NCI-H2227 (cell line): ENCODE results near the gene TRDN.

Source experiments
- DNase-seq: peaks from one replicate; lab custom pipeline; 2025; ENCODE audit not compliant: unreplicated experiment; lab: John Stamatoyannopoulos, UW

The TRDN gene

DNA sequence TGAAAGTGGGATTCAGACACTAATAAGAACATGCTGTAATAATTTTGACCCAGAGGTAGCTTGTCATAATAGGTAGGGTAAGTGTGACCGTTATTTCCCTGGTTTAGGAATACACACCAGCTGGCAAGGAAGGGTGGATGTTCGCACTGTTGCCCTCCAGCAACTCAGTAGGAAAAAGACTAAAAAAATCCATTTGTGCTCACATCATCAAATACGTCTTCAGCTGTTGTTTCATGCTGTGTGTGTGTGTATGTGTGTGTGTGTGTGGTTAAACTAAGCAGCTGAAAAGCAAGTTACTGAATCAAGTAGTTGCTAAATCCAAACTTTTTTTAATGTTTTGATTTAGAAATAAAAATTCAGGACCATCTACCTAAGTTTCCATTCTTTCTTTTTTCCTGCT, 218.7 kb downstream of the TRDN start:
- peak; percentile 18 for DNase-seq

DNA sequence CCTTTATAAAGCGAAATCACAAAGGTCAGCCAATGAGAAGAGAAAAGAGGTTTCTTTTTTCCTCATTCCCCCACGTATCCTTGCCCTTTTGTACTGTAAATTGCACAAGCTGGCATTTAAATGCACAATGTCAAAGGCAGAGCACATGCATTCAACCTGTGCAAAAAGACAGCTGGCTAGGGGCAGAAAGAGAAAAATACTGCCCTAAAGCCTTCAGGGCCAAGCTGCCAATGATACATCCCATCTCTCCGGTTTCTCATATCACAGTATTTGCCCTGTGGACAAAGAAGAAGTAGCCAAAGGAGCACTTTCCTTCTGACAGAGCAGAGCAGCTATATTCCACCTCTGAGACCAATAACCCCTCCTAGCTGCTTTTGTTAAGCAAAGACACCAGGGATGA, 219.2 kb downstream of the TRDN start:
- peak; percentile 21 for DNase-seq

DNA sequence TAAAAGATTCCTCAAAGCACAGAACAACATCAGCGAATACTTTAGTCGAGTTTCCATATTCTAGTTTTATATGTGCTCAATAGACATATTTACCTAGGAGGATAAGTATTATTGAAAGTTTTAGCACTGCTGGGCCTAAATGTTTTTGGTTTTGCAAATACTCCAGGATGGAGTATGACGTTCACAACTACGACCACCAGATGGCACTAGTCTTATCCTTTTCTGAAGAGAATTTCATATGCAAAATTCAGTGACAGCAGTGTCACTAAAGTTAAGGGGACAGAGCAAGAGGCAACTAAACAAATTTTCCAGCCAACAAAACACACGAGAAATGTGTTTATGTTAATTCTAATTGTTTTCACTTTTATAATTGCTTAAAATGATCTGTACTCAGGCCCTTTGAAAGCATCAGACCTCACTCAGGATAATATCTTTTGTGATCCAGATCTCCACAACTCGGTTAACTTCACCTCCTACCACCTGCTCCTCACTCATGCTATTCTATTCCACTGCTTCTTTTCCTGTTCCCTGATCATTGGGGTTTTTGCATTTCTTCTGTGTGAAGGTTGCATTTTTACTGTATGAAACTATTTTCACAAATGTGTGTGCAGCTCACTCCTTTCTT, 220.8 kb downstream of the TRDN start:
- DNase-seq: peak; percentile 66

DNA sequence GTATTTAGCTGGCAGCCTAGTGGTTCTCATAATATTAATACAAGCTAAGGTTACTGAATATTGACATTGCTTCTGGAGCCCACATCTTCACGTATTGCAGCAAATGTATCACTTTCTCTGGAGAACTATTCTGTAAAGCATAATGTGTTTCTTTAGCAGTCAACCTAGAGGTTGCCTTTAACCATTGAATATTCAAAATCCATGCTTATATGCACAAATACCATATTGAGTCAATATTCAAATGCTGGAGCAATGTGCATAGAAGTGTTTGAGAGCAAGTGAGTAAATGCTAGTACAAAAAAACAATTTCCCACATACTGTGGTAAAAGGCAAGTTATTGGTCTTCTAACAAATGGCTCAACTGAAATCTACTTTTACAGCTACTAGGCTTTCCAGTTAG, 231.8 kb downstream of the TRDN start:
- no peak for DNase-seq

DNA sequence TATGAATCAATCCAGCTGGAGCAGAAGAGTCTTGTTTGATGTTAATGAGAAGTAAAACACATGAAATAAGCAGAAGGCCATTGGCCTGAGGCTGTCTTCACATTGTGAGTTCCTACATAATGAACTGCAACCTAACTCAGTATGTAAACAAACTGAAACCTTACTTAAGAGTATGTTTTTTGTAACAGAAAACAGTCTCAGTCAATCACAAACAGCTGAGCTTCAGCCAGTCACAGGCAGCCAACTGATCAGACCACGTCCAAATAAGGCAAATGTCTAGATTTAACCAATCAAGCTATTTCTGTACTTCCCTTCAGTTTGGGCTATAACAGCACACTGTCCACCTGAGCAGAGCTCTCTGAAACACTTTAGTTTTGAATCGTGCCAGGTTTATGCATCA, 234.7 kb downstream of the TRDN start:
- no peak for DNase-seq

DNA sequence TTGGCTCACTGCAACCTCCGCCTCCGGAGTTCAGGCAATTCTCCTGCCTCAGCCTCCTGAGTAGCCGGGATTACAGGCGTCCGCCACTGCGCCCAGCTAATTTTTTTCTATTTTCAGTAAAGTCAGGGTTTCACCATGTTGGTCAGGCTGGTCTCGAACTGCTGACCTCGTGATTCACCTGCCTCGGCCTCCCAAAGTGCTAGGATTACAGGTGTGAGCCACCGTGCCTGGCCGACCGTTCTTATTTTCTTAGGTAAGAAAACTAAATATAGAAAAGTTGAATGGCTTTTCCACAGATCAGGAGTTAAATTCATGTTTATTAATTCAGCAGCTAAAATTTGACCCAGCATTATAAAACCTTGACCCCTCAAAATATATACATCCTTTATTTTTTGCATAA, 238.7 kb downstream of the TRDN start:
- no peak for DNase-seq

DNA sequence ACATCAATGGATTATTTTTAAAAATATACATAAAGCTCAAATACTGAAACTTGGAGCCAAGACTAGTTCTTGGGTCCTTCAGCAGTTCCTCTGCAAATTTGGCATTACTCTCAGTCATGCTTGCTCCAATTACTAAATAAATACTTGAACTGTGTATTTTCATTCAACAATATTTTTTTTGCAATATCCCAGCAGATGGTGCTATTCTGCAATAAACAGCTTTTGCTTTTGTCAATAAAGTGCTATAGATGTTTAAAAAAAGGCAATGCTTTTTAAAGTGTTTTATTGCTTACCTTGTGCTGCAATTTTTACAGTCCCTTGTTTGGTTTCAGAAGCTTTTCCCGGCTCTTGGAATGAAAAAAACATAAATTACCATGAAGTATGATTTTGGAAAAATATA, 243.4 kb downstream of the TRDN start:
- DNase-seq: peak; percentile 48

DNA sequence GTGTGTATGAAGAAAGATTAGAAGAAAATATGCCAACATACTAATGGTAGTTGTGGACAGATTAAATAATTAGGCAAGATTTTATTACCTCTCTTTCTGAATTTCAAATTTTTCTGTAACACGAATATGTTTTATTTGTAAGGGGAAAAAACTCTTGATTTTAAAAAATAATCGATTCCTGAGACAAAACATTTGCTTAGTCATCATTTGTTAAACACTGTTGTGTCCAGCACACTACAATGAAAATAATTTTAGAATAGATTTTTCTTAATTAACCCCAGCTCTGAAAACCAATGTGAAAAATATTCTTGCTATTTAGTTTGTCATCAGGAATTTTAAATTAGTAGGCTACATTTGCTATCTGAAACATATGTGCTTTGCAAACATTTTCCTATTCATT, 253.0 kb downstream of the TRDN start:
- DNase-seq: no peak

DNA sequence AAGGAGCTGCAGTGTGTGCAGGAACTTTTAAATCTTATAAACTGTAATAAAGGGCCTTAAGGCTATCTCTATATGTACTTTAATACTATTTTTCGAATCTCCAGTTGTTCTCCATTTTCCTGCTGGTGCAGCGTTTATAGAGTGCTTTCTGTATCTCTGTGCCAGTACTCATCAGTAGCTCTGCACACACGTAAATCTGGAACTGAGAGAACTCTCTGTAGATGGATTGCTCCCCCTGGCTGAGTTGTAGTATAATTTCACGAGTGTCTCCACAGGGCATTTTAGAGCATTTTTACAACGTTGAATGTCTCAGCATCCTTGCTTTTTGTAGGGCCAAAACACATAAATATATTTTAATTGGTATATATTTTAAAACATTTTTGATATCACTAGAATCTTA, 256.5 kb downstream of the TRDN start:
- peak; percentile 50 for DNase-seq

DNA sequence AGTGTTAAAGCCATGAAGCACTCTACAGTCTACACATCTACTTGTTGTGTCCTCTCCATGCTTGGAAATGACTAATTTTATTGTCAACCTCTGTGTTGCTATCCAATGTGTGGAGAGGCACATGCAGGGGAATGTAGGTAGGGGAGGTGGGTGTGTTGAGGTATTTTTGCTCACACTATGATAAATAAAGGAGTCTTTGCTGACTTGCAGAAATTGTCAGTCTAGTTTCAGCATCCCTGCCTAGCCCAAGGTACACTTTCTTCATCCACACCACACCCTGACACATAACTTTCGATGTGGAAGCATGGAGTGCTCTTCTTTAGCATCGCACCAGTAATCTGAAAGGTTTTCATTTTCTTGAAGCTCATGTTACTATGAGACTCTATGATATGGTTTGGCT, 264.0 kb downstream of the TRDN start:
- DNase-seq: no peak

DNA sequence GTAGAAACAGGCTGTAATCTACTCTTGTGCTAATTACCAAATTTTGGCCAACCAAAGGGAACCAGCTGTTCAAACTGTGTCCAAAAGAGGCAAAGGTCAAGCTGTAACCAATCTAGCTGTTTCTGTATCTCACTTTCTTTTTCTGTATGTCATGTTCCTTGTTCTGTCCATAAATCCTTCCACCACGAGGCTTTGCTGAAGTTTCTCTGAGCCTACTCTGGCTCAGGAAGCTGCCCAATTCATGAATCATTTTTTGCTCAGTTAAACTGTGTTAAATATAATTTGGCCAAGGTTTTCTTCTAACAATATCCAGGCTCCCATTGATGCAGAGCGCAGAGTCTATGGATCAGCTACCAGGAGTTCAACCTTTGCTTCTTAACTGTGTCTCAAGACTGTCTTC, 272.8 kb downstream of the TRDN start:
- DNase-seq: no peak

DNA sequence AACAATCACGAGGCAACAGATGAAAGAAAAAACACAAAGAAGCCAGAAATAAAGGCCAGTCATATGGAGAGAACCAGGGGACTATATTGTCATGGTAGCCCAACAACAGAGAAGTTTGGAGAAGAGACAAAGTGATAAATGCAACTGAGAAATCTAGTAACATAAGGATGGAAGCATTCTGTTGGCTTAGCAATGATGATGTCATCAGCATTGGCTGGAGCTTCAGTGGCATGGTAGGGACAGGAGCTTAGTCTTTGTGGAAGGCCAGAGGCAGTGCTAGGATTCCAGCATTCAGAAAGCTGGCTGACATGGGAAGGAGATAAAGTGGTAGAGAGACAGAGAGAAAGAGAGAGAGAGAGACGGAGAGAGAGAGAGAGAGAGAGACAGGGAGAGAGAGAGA, 276.4 kb downstream of the TRDN start:
- DNase-seq: no peak

DNA sequence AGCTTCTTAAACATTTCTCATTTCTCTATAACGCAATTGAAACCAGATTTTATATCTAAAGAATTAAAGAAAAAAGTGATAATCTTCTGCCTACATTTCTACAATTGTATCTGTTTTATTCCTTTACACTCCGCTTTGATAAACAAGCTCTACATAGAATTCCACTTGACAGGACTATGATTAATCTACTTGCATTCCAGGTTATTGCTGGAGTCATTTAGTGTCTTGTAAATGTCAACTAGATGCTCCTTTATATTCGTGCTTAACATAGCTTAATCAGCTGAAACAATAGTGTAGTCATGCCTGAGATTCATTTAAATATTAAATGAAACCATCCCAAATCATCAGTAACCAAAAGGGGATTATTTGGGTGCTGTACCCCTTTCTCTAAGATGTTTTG, 284.0 kb downstream of the TRDN start:
- no peak for DNase-seq

DNA sequence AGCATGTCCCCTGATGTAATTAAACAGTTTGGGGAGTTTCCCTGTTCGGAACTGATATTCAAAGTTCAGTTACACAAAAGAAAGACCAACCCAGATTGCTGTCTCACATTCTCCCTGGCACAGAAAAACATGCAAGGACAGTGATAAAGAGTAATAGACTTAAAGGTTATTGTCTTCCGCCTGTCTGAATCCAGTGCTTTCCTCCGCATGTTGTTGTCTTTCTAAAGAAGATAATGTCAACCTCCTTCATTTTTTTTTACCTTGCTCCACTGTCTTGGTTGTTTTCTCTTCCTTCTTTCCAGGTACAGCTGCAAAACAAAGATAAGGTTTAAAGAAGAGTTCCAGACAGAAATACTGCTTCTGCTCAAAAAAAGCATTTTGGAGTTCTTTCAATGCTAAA, 284.5 kb downstream of the TRDN start:
- no peak for DNase-seq

DNA sequence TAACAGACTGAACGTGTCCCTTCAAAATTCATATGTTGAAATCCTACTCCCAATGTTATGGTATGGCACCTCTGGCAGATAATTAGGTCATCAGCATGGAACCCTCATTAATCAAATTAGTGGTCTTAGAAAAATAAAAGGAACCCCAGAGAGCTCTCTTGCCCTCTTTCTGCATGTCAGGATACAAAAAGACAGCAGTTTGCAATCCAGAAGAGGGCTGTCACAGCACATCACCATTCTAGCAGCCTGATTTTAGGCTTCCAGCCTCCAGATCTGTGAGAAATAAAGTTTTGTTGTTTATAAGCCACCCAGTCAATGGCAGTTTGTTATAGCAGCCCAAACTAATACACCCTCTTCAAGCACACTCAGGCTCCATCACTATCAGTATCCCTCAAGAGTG, 292.9 kb downstream of the TRDN start:
- DNase-seq: no peak

DNA sequence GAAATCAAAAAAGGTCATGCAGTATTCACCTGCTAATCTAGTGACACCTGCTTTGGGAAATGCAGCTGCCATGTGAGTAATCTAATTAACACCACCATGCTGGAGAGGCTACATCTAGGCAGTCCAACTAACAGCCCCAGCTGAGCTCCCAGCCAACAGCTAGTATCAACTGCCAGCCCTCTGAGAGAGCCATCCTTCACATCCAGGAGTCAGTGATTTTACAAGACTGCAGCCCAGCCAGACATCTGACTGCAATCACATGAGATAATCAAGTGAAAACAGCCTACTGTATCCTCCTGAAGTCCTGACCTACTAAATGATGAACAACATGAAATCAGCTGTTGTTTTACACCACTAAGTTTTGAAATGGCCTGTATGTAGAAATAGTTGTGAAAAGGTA, 298.4 kb downstream of the TRDN start:
- DNase-seq: no peak

DNA sequence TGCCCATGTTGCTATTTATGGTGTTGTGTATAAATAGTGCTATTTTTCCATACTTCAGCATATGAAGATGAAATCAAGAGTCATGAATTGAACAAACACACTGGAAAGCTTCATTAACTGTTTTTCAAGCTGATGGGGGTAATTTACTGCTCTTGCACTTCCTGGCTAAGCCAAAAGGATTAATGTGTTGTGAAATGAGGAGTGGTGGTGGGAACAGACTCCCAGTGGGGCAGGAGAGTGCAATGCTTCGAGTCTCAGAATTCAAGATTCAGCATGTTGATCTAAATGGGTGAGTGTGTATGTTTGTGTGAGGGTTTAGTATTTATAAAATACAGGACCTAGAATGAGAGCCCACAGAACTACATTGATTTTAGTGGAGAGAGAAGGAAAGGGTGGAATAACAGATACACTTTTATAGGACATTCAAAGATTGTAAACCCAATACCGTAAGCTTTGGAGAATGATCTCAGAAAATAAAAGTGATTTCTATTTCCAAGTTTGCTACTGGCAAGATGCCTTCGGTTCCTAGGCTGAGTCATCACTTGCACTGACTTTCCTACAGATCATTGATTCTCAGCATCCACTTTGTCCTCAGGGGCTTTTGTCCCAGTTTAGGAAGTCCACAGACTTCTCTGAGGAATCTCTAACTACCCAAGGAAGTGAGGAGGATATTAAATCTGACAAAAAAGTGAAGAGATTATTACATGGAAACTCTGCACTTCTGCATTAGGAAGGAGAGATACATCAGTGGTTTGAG, 303.6 kb downstream of the TRDN start:
- no peak for DNase-seq

DNA sequence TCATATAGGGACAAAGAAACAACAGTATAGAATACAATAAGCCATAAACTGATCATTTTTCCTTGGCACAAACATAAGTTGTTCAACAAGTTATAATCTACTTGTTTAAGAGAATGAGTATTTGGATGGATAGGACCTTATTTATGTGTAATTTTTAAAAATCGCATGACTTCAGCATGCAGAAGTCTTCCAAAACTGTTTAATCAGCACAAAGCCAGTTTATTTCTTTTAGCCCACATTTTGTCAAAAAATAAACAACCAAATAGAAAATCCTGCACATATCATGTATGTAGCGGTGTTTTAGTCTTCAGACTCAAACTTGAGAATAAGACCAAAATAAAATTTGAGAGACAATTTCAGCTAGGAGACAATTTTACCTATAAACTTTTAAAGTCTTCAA, 304.7 kb downstream of the TRDN start:
- DNase-seq: no peak

DNA sequence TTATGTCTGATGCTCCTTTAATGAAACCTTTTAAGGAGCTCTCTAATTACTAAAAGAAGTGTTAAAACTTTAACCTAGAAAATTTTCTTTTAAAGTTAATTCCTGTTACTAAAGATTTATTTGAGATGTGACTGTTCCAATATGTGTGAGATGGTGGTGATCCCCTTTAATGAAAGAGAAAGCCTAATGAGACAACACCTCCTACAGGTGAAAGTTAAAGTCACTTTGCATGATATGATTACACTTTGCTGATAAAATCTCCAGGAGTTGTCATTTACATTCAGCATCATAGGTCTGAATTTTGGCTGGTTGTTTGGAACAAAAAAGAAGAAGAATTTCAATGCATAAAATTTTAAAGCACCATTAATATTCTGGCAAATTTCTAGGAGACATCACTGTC, 307.4 kb downstream of the TRDN start:
- no peak for DNase-seq

DNA sequence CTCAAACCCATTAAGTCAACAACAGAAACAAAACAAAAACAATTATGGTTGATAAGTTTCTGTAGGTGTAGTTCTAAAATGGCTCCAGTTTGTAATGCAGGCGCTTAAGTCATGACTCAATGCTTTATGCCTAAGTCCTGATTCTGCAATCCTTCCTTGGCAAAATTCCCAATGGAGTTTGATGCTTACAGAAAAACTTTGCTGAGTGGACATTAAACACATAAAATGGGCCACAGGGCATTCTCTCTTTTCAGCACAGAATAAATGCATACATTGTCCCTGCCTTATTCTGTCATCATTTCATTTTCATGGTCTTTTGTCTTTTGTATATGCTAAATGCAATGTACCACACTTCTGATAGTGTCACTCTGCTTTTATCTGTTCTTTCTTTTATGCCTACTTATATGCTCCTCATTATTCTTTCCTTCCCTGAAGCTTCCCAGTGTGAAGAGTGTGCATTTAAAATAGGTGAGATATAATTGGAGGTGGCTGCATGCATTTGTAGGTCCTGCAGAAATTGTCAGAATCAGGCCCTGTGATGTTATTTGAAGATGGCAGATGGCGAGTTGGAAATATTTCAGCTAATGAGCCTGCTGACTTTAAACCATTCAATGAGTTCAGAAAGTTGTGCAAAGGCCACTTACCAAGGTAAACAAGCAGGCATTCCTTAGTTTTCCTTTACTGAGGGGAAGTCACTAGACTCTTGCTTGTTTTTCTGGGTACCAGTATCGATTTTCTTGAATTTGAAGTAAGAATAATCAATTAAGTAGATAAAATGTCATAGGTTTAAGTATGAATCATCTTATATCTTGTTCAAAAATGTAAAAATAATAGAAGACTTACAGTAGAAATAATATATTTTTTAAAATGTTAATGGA, 313.1 kb downstream of the TRDN start:
- no peak for DNase-seq

DNA sequence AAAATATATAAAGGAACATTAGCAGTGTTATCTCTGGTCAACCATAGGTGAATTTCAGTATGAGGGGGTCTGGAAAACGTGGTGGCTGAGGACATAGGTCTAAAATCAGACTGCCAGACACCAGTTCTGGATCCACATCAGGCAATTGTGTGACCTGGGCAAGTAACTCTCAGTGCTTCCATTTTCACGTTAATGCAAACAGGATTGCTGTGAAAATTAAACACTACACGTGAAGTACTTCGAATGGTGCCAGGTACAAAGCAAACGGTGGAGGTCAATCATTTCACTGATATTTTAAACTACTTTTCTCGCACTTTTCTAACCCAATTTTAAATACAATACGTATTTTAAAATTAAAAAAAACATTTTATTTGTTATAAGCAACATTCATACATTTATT, 315.7 kb downstream of the TRDN start:
- no peak for DNase-seq

DNA sequence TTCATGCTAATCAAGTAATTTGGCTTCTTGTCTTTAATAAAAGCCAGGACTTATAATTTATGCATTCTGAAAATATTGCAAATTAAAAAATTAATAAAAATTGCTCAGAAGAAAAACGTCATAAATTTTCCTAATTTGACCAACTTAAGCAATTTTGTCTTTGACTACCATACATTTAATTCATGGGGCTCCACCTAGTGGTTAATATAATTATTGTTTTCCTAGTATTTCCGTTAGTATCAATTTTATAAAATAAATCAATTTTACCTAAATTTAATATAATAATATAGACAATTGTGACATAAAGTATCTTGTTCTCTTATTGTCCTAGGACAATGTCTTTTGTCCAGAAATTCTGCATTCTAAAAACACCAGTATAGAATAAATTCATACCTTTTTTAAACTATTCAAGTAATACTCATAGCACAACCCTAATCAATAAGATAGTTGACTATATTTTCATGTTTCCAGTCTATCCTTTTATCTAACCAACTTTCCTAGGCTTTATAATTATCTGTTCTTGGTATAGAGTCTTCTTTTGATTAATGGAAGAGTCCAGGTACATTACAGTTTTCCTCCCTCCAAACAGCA, 319.9 kb downstream of the TRDN start:
- peak; percentile 5 for DNase-seq
